ENCODE results near the gene HDAC9.

The HDAC9 gene

GRCh38 chr7:18886832-18887231, 391.3 kb downstream of the HDAC9 start:
- no peak overlapping the region for H3K9ac ChIP-seq (ENCODE audit: low read length)
- no peaks in the 10 kb centered on the region for H3K9me3 ChIP-seq (ENCODE audit: control insufficient read depth, low read length)
- H3K4me1 ChIP-seq (ENCODE audit: control insufficient read depth, insufficient read depth, low read length): peaks cover 16% of the 10 kb centered on the region
- no peak overlapping the region for H3K4me3 ChIP-seq (ENCODE audit: low read length)
- no peaks in the 10 kb centered on the region for H3K36me3 ChIP-seq (ENCODE audit: control insufficient read depth, insufficient read depth, low read length, severe bottlenecking)
- no peak for DNase-seq (ENCODE audit: low read depth)
- no peaks in the 10 kb centered on the region for H3K27me3 ChIP-seq (replicated peaks; ENCODE audit: control insufficient read depth, insufficient read depth, low read length)

GRCh38 chr7:18889436-18889835, 393.9 kb downstream of the HDAC9 start:
- no peak for DNase-seq (ENCODE audit: low read depth)
- no peak overlapping the region for H3K9ac ChIP-seq (ENCODE audit: low read length)
- no peak overlapping the region for H3K4me3 ChIP-seq (ENCODE audit: low read length)
- H3K36me3 ChIP-seq (ENCODE audit: control insufficient read depth, insufficient read depth, low read length, severe bottlenecking): no peaks in the 10 kb centered on the region
- peaks cover 16% of the 10 kb centered on the region for H3K4me1 ChIP-seq (ENCODE audit: control insufficient read depth, insufficient read depth, low read length)
- H3K27me3 ChIP-seq (replicated peaks; ENCODE audit: control insufficient read depth, insufficient read depth, low read length): no peaks in the 10 kb centered on the region
- H3K9me3 ChIP-seq (ENCODE audit: control insufficient read depth, low read length): no peaks in the 10 kb centered on the region

- DNase-seq (ENCODE audit: low read depth): peak; percentile 68
- Histone ChIP-seq H3K9me3 (ENCODE audit: control insufficient read depth, low read length) (no peaks in the 10 kb centered on the region), H3K4me3 (ENCODE audit: low read length) (no peak overlapping the region), H3K4me1 (ENCODE audit: control insufficient read depth, insufficient read depth, low read length) (peaks cover 22% of the 10 kb centered on the region), H3K27me3 (replicated peaks; ENCODE audit: control insufficient read depth, insufficient read depth, low read length) (no peaks in the 10 kb centered on the region), H3K9ac (ENCODE audit: low read length) (no peak overlapping the region), H3K36me3 (ENCODE audit: control insufficient read depth, insufficient read depth, low read length, severe bottlenecking) (no peaks in the 10 kb centered on the region)
Observed at GRCh38 chr7:18890134-18890533, 394.6 kb downstream of the HDAC9 start.

- H3K9me3 ChIP-seq (ENCODE audit: control insufficient read depth, low read length): no peaks in the 10 kb centered on the region
- DNase-seq (ENCODE audit: low read depth): no peak
- no peak overlapping the region for H3K4me3 ChIP-seq (ENCODE audit: low read length)
- H3K4me1 ChIP-seq (ENCODE audit: control insufficient read depth, insufficient read depth, low read length): peaks cover 31% of the 10 kb centered on the region
- H3K9ac ChIP-seq (ENCODE audit: low read length): no peak overlapping the region
- H3K27me3 ChIP-seq (replicated peaks; ENCODE audit: control insufficient read depth, insufficient read depth, low read length): no peaks in the 10 kb centered on the region
- H3K36me3 ChIP-seq (ENCODE audit: control insufficient read depth, insufficient read depth, low read length, severe bottlenecking): no peaks in the 10 kb centered on the region
Observed at GRCh38 chr7:18890885-18891621, 395.5 kb downstream of the HDAC9 start.

GRCh38 chr7:18893156-18893555, 397.6 kb downstream of the HDAC9 start:
- no peak for DNase-seq (ENCODE audit: low read depth)
- no peak overlapping the region for H3K4me3 ChIP-seq (ENCODE audit: low read length)

GRCh38 chr7:18894155-18894554, 398.6 kb downstream of the HDAC9 start:
- no peak for DNase-seq (ENCODE audit: low read depth)

More at GRCh38 chr7:18893156-18893555, 397.6 kb downstream of the HDAC9 start:
- Histone ChIP-seq H3K9me3 (ENCODE audit: control insufficient read depth, low read length) (no peaks in the 10 kb centered on the region), H3K27me3 (replicated peaks; ENCODE audit: control insufficient read depth, insufficient read depth, low read length) (no peaks in the 10 kb centered on the region), H3K9ac (ENCODE audit: low read length) (no peak overlapping the region), H3K4me1 (ENCODE audit: control insufficient read depth, insufficient read depth, low read length) (peaks cover 38% of the 10 kb centered on the region), H3K36me3 (ENCODE audit: control insufficient read depth, insufficient read depth, low read length, severe bottlenecking) (no peaks in the 10 kb centered on the region)

DNA sequence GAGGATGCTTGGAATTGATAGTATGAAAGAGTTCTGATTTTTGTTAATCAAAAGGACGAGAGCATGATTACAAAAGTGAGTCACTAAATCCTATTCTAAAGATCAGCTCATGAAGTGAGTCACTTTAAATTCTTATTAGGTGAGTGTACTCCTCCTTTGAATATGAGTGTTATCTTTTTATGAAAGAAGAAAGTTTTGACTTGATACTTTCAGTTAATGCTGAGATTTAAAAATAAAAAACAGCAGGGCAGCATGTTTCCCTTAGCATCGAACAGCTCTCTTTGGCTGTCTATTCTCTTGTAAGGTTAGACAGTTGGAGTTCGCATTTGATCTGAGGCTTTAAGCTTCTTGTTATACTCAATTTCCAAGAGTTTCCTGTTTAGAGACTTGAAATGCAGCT, 399.9 kb downstream of the HDAC9 start:
- no peaks in the 10 kb centered on the region for H3K9me3 ChIP-seq (ENCODE audit: control insufficient read depth, low read length)
- peak; percentile 76 for DNase-seq (ENCODE audit: low read depth)
- peak overlapping the region; percentile 42 for H3K9ac ChIP-seq (ENCODE audit: low read length)
- no peaks in the 10 kb centered on the region for H3K36me3 ChIP-seq (ENCODE audit: control insufficient read depth, insufficient read depth, low read length, severe bottlenecking)
- peak overlapping the region; percentile 21 for H3K4me3 ChIP-seq (ENCODE audit: low read length)
- peaks cover 42% of the 10 kb centered on the region for H3K4me1 ChIP-seq (ENCODE audit: control insufficient read depth, insufficient read depth, low read length)
- H3K27me3 ChIP-seq (replicated peaks; ENCODE audit: control insufficient read depth, insufficient read depth, low read length): no peaks in the 10 kb centered on the region

More at GRCh38 chr7:18894155-18894554, 398.6 kb downstream of the HDAC9 start:
- Histone ChIP-seq H3K4me3 (ENCODE audit: low read length) (no peak overlapping the region), H3K4me1 (ENCODE audit: control insufficient read depth, insufficient read depth, low read length) (peaks cover 38% of the 10 kb centered on the region), H3K9ac (ENCODE audit: low read length) (no peak overlapping the region), H3K9me3 (ENCODE audit: control insufficient read depth, low read length) (no peaks in the 10 kb centered on the region), H3K36me3 (ENCODE audit: control insufficient read depth, insufficient read depth, low read length, severe bottlenecking) (no peaks in the 10 kb centered on the region), H3K27me3 (replicated peaks; ENCODE audit: control insufficient read depth, insufficient read depth, low read length) (no peaks in the 10 kb centered on the region)

DNA sequence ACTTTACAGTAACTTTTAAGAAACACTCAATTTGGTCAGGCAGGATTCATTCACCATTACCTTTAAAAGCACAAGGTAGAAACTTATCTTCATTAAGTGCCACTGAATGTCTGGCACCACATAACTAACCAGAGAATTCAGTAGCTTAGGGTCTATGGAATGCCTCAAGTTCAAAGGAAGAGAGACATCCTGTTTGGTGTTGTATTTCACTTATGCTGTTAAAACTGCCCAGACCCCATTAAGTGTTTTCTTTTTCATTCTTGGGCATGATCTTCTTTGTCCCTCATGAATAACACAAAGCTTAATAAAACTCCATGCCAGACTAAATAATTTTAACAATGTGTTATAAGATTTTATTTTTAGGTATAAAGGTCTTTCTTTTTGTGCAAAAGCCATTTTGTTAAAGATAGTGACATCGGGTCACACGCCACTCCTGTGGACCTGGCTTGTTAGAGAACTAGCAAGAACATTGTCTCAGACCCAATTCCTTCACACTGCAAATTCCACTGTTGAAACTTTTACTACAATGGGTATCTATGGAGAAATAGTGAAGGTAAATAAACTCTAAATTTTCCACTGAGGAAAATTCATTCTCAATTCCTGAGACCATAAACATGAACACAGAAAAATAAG, 400.9 kb downstream of the HDAC9 start:
- no peaks in the 10 kb centered on the region for H3K36me3 ChIP-seq (ENCODE audit: control insufficient read depth, insufficient read depth, low read length, severe bottlenecking)
- no peaks in the 10 kb centered on the region for H3K27me3 ChIP-seq (replicated peaks; ENCODE audit: control insufficient read depth, insufficient read depth, low read length)
- DNase-seq (ENCODE audit: low read depth): no peak
- no peaks in the 10 kb centered on the region for H3K9me3 ChIP-seq (ENCODE audit: control insufficient read depth, low read length)
- H3K4me1 ChIP-seq (ENCODE audit: control insufficient read depth, insufficient read depth, low read length): peaks cover 39% of the 10 kb centered on the region
- no peak overlapping the region for H3K9ac ChIP-seq (ENCODE audit: low read length)
- no peak overlapping the region for H3K4me3 ChIP-seq (ENCODE audit: low read length)

- H3K36me3 ChIP-seq (ENCODE audit: control insufficient read depth, insufficient read depth, low read length, severe bottlenecking): no peaks in the 10 kb centered on the region
- H3K4me3 ChIP-seq (ENCODE audit: low read length): peak overlapping the region; percentile 53
- no peak overlapping the region for H3K9ac ChIP-seq (ENCODE audit: low read length)
- H3K9me3 ChIP-seq (ENCODE audit: control insufficient read depth, low read length): no peaks in the 10 kb centered on the region
- DNase-seq (ENCODE audit: low read depth): no peak
- H3K4me1 ChIP-seq (ENCODE audit: control insufficient read depth, insufficient read depth, low read length): peaks cover 58% of the 10 kb centered on the region
- H3K27me3 ChIP-seq (replicated peaks; ENCODE audit: control insufficient read depth, insufficient read depth, low read length): no peaks in the 10 kb centered on the region
Observed at GRCh38 chr7:18900236-18900635, 404.7 kb downstream of the HDAC9 start.

GRCh38 chr7:18900803-18901202, 405.3 kb downstream of the HDAC9 start:
- H3K4me1 ChIP-seq (ENCODE audit: control insufficient read depth, insufficient read depth, low read length): peaks cover 52% of the 10 kb centered on the region
- H3K27me3 ChIP-seq (replicated peaks; ENCODE audit: control insufficient read depth, insufficient read depth, low read length): no peaks in the 10 kb centered on the region
- H3K36me3 ChIP-seq (ENCODE audit: control insufficient read depth, insufficient read depth, low read length, severe bottlenecking): no peaks in the 10 kb centered on the region
- H3K9me3 ChIP-seq (ENCODE audit: control insufficient read depth, low read length): no peaks in the 10 kb centered on the region
- peak overlapping the region; percentile 53 for H3K4me3 ChIP-seq (ENCODE audit: low read length)
- peak; percentile 36 for DNase-seq (ENCODE audit: low read depth)
- H3K9ac ChIP-seq (ENCODE audit: low read length): no peak overlapping the region

GRCh38 chr7:18901351-18901750, 405.8 kb downstream of the HDAC9 start:
- Histone ChIP-seq H3K9me3 (ENCODE audit: control insufficient read depth, low read length) (no peaks in the 10 kb centered on the region), H3K36me3 (ENCODE audit: control insufficient read depth, insufficient read depth, low read length, severe bottlenecking) (no peaks in the 10 kb centered on the region), H3K27me3 (replicated peaks; ENCODE audit: control insufficient read depth, insufficient read depth, low read length) (no peaks in the 10 kb centered on the region), H3K4me3 (ENCODE audit: low read length) (no peak overlapping the region), H3K4me1 (ENCODE audit: control insufficient read depth, insufficient read depth, low read length) (peaks cover 46% of the 10 kb centered on the region), H3K9ac (ENCODE audit: low read length) (no peak overlapping the region)
- no peak for DNase-seq (ENCODE audit: low read depth)
